ENCODE results near the gene SLC16A11.

SLC16A11 gene

DNA sequence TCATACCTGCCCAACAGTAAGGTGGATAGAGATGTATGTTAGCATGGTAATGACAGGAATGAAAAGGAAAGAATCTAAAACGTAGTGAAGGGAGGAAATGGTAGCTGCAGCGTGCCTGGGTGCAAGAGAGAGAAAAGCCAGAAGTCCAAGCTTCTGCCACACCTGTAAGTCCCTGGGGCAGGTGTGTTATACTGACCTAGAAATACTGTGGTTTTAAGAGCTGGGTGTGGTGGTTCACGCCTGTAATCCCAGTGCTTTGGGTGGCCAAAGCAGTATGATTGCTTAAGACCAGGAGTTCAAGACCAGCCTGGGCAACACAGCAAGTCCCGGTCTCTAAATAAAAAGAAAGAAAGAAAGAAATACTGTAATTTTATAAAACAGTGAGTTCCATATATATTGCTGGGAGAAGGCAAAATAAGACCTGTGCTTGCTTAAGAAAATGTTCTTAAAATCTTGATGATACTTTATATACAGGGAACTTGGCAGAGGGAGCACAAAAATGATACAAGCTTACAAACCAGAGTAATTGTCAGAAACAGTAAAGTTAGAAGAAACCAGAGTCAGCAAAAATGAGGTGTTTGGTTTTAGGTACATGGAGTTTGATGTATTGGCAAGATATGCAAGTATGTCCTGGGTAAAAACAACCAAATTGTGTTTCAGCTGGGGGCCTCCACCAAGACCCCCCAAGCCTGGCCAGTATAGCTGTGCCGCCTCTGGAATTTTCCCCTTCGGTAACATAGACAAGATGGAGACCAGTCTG, 41.4 kb downstream of the SLC16A11 start:
- Histone ChIP-seq H3F3A (ENCODE audit: low read depth) (no peaks in the 10 kb centered on the region), H3K36me3 (ENCODE audit: insufficient read depth, low read length) (peaks cover 17% of the 10 kb centered on the region; the same call in 1 of the 2 replicates), H3K79me2 (ENCODE audit: insufficient read depth, low read length) (no peaks in the 10 kb centered on the region), H3K27me3 (ENCODE audit: insufficient read depth, low read length, poor library complexity, severe bottlenecking) (no peaks in the 10 kb centered on the region), H3K9me3 (ENCODE audit: insufficient read depth, low read depth, low read length) (no peaks in the 10 kb centered on the region), H3K4me1 (ENCODE audit: insufficient read depth, low read length, poor library complexity, severe bottlenecking) (no peaks in the 10 kb centered on the region), H3K4me2 (ENCODE audit: low read depth, low read length, poor library complexity, severe bottlenecking) (no peak overlapping the region), H3K9me2 (replicated peaks; ENCODE audit: low read depth, low read length) (no peaks in the 10 kb centered on the region), H2AFZ (ENCODE audit: low read length) (no peak overlapping the region), H4K20me1 (ENCODE audit: insufficient read depth, low read length, poor library complexity, severe bottlenecking) (peaks cover 9% of the 10 kb centered on the region), H3K4me3 (ENCODE audit: low read length, poor library complexity, severe bottlenecking) (no peak overlapping the region), H3K9ac (ENCODE audit: low read depth, low read length, poor library complexity, severe bottlenecking) (no peak overlapping the region)
- TF ChIP-seq EZH2phosphoT487 (IDR thresholded peaks at IDR 0.05; ENCODE audit: borderline replicate concordance) (no peak), CTCF (conservative IDR thresholded peaks at IDR 0.05; ENCODE audit: low read length) (no peak)

GRCh38 chr17:7001318-7001961, 42.5 kb downstream of the SLC16A11 start:
- Histone ChIP-seq H3K9ac (ENCODE audit: low read depth, low read length, poor library complexity, severe bottlenecking) (no peak overlapping the region), H3F3A (ENCODE audit: low read depth) (no peaks in the 10 kb centered on the region), H3K4me1 (ENCODE audit: insufficient read depth, low read length, poor library complexity, severe bottlenecking) (no peaks in the 10 kb centered on the region), H3K79me2 (ENCODE audit: insufficient read depth, low read length) (no peaks in the 10 kb centered on the region), H3K9me3 (ENCODE audit: insufficient read depth, low read depth, low read length) (no peaks in the 10 kb centered on the region), H3K4me2 (ENCODE audit: low read depth, low read length, poor library complexity, severe bottlenecking) (no peak overlapping the region), H3K4me3 (ENCODE audit: low read length, poor library complexity, severe bottlenecking) (no peak overlapping the region), H3K9me2 (replicated peaks; ENCODE audit: low read depth, low read length) (no peaks in the 10 kb centered on the region), H3K27me3 (ENCODE audit: insufficient read depth, low read length, poor library complexity, severe bottlenecking) (no peaks in the 10 kb centered on the region), H3K36me3 (ENCODE audit: insufficient read depth, low read length) (peaks cover 17% of the 10 kb centered on the region; the same call in 1 of the 2 replicates), H2AFZ (ENCODE audit: low read length) (no peak overlapping the region), H4K20me1 (ENCODE audit: insufficient read depth, low read length, poor library complexity, severe bottlenecking) (peaks cover 5% of the 10 kb centered on the region)
- peak; percentile 85 for TF ChIP-seq CTCF (conservative IDR thresholded peaks at IDR 0.05; ENCODE audit: low read length)
- TF ChIP-seq EZH2phosphoT487 (IDR thresholded peaks at IDR 0.05; ENCODE audit: borderline replicate concordance), result no peak

DNA sequence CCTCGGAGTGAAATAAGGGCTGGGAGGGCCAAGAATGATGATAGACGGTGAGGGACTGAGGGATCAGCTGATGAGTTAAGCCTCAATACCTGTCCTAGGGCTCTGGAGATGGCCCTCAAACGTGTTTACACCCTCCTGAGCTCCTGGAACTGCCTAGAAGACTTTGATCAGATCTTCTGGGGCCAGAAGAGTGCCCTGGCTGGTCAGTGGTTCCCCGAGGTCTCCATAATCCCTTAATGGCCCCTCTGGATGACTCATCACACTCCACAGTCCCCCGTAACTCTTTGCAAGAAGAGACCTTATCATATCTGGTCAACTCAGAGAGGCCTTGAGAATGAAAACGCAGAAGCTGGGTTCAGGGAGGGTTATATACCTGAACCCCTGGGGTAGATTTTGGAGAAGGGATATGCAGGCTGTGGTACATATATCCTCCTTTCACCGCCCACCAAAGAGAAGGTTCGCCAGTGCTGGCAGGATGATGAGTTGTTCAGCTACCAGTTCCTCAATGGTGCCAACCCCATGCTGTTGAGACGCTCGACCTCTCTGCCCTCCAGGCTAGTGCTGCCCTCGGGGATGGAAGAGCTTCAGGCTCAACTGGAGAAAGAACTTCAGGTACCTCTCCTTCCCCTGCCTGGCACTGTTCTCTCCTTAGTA, 44.9 kb downstream of the SLC16A11 start:
- H3K9me2 ChIP-seq (replicated peaks; ENCODE audit: low read depth, low read length), result no peaks in the 10 kb centered on the region
- no peaks in the 10 kb centered on the region for H3F3A ChIP-seq (ENCODE audit: low read depth)
- H3K4me1 ChIP-seq (ENCODE audit: insufficient read depth, low read length, poor library complexity, severe bottlenecking), result no peaks in the 10 kb centered on the region
- H3K36me3 ChIP-seq (ENCODE audit: insufficient read depth, low read length), result peaks cover 17% of the 10 kb centered on the region; the same call in 1 of the 2 replicates
- no peak overlapping the region for H3K9ac ChIP-seq (ENCODE audit: low read depth, low read length, poor library complexity, severe bottlenecking)
- no peak overlapping the region for H3K4me3 ChIP-seq (ENCODE audit: low read length, poor library complexity, severe bottlenecking)
- TF ChIP-seq EZH2phosphoT487 (IDR thresholded peaks at IDR 0.05; ENCODE audit: borderline replicate concordance), result no peak
- TF ChIP-seq CTCF (conservative IDR thresholded peaks at IDR 0.05; ENCODE audit: low read length), result no peak
- H3K79me2 ChIP-seq (ENCODE audit: insufficient read depth, low read length), result no peaks in the 10 kb centered on the region
- no peaks in the 10 kb centered on the region for H3K27me3 ChIP-seq (ENCODE audit: insufficient read depth, low read length, poor library complexity, severe bottlenecking)
- peaks cover 2% of the 10 kb centered on the region for H4K20me1 ChIP-seq (ENCODE audit: insufficient read depth, low read length, poor library complexity, severe bottlenecking)
- H2AFZ ChIP-seq (ENCODE audit: low read length), result no peak overlapping the region
- H3K9me3 ChIP-seq (ENCODE audit: insufficient read depth, low read depth, low read length), result no peaks in the 10 kb centered on the region
- no peak overlapping the region for H3K4me2 ChIP-seq (ENCODE audit: low read depth, low read length, poor library complexity, severe bottlenecking)

All from Loucy (cell line).